ENCODE results near the gene NHS.

The NHS gene

GRCh38 chrX:17595456-17596035 lies 220.5 kb downstream of the NHS start:
- DNase-seq, result no peak

DNA sequence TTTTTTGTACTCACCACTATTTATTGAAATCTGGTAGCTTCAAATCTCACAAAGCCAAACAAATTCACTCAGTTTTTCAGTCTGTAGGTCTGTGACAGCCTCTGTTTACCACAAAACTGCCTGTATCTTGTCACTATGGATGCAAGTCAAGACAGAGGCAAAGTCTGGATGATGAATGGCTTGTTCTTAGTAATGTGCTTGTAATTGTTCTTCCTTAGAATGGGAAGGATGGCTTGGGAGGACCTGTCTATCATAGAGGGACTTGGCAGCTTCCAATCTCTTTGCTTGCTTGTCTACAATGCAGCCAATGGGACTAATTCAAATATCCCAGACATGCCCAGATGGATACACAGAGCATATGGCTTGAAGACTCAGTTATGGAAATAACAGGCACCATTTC lies 221.1 kb downstream of the NHS start:
- DNase-seq, result no peak

- DNase-seq, result no peak
Measured at GRCh38 chrX:17596546-17597205, 221.7 kb downstream of the NHS start.

DNA sequence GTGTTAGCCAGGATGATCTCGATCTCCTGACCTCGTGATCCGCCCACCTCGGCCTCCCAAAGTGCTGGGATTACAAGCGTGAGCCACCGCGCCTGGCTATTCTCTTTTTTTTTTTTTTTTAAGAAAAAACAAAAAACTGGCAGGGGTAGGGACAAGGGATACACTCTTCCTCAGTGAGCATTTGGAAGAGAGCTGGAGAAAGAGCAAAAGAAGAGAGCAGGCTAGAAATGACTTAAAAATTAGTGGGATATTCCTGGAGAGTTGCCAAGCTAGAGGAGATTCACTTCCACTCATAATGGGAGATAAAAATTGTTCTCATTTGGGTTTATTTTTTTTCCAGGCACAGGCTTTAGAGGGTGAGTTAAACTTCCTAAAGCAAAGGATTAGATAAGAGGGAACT lies 222.3 kb downstream of the NHS start:
- DNase-seq, result no peak

DNA sequence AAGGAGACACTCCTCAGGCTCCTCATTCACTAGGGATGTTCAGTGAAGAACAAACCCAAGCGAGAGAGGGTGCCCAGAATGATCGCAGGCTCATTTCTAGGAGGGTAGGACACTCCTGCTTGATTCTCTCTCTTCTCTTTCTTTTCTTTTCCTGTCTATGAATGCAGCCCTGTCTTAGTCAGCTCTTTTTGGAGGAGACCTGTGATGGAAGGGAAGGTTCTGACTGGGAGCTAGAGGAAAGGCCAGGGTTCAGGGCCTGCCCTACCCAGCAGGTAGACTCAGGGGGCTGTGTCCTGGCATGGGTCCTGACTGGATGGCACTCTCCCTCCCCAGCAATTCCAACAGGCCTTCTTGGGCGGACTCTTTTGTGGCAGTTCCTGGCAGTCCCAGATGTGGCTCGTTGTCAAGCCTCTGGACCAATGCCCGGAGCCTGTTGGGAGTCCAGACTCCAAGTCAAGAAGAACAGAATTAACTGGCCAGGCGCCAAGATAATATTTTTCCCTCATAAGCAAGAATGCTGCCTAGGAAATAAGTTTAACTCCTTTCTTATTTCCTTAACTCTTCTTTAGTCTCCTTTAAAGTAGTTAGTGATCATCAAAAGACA lies 222.9 kb downstream of the NHS start:
- DNase-seq, result no peak

DNA sequence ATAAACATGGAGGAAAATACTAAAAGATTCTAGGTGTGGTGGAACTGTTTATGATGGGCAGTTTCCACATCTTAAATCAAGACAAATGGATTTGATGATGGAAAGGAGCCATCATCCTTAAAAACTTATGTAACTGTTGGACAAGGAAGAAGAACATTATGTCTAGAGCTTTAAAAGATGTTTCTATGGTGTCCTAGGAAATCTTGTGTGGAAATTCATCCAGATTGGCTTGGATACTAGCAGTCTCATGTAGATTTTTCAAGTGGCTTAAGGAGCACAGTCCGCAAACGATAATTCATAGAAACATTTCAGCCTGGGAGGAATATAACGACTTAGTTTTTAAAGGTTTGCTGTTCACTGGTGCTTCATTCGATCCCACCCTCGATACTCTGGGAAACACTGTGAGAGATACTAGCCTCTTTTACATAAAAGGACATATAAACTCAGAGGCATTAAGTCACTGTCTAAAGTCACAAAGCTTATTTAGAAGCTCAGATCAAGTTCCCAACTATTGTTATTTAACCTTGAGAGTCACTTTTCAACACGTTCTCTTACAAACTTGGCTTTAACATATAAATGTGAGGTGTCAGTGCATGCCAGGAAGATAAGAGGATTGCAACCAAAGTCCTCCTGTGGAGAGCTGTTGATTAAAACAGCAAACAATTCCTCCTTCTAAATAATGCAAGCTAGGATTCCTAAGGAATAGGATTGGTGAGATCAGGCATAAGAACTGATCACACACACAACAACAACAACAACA lies 226.6 kb downstream of the NHS start:
- DNase-seq, result no peak

- DNase-seq, result no peak
Measured at GRCh38 chrX:17602245-17602644, 227.2 kb downstream of the NHS start.

DNA sequence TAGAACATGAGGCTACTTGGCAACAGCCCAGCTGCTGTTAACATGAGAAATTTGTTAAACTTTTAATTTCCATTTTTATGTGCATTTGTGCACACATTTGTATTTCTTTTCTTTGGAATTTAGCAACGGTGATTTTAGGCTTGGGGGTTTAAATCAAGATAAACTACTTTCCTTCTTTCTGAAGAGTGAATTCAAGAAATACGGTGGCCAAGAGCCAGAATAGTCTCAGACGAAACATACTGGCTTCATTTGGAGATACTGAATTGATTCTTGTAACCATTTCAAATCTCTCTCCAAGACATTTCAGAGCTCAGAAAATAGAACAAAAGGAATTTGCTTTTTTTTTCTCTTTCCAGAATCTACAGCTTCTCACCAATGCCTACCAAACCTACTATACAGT lies 228.2 kb downstream of the NHS start:
- DNase-seq, result no peak

DNA sequence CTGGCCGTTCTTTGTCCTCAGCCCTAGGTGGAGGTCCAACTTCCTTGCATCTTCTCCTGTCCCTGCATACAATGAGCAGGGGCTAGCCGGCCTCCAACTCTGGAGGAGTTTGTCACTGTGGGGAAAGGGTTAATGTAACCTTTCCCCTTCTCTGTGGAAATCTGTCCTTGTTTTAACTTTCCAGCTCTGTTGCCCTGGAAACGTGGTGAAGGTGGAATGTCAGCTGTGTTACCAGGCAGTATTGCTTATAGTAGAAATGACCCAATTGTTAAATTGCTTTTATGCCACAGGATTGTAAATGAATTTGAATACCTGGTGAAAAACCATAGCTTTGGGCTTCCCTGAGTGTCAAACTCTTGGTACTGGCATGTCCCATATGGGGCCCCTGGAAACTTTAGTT lies 230.7 kb downstream of the NHS start:
- no peak for DNase-seq

DNA sequence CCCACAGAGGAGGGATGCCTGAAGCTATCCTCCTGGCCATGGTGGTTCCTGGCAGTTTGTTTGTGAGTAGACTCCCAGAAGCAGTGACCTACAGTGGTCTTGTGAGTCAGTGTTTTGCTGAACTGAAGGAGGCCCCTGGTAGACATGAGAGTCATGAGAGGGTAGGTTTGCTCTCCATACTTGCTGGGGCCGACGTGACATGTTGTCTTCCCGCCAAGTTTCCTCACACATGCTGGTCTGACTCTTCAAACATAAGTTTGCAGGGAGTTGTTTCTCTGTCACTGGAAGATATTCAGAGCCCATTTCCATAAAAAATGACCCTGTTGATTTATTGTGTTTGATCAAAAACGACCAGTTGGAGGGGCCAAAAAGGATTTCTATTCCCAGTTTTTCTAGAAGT lies 231.2 kb downstream of the NHS start:
- no peak for DNase-seq

DNA sequence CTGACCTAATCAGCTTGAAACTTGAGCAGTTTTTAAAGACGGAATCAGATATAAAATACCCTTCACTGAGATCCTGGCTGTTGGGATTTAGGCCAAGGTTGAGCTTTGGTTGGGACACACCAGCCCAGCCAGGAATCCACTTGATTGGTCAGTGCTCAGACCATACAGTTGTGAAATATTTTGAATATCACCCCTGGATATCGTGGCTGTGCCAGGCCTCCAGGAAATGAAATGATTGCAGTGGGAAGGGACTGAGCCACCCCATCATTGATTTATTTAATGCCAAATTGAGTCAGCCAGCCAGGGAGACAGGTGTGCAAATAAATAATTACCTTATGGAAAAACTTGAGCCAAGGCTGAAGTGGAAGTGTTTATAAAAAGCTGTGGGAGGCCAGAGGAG lies 233.9 kb downstream of the NHS start:
- no peak for DNase-seq

- DNase-seq, result no peak
Measured at GRCh38 chrX:17610788-17611187, 235.8 kb downstream of the NHS start.

DNA sequence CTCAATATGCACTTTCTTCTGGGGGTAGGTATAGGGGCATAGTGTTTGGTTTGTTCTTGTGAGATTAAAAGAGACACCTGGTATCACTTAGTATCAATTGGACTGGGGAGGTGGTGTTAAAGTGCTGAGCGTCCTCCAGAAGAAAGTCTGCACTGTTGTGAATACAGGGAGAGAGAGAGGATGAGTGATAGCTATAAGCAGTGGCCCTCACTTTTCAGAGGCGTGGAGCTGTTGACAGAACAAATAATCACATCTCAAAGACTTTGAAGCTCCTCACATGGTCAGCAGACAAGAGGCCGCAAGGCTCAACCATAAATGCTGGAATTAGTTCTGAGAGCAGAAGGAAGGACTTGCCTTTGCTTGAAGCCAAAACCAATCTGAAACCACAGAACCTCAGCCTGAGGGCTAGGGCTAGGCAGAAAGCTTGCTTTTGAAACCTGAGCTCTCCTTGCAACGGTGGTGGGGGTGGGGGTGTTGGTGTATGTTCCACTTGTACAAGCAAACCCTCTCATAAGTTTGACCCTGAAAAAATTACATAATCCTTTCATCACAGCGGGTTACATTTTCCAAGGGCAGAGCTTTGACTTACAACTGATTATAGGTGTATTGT lies 239.1 kb downstream of the NHS start:
- DNase-seq, result no peak

DNA sequence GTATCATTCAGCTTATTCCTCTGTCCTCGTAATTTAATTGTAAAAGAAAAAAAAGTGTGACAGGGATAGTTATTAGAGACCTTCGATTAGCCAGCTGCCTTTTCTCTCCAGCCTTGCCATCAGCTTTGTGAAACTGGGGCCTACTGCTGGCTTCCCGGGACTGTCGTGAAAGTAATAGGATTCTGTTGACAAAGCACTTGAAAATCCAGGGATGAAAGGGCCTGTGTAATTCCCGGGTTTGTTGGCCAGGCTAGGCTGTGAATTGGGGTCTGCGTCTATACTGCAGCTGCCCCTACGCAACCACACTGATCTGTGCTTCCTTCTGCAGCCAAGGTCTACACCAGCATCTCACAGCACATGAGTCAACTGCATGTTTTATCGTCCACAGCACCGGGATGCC lies 241.9 kb downstream of the NHS start:
- DNase-seq, result no peak

DNA sequence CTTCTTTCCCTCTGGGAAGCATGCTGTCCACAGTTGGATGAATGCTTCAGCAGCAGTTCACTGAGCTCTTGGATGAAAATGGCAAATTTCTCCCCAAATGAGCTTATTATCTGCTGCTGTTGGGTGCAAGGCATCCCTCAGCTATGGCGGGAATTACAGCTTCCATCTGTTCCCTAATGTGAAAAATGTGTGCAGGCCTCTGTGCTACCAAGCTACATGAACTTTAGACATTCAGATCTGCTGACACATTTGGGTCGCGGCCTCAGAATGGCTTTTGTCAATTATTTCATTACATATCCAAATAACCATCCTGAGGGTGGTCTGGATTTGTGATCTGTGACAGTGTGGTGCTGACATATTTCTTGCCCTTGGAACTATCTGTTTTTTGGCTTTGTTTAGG lies 242.8 kb downstream of the NHS start:
- DNase-seq, result no peak

- no peak for DNase-seq
Measured at GRCh38 chrX:17621566-17622270, 246.7 kb downstream of the NHS start.

DNA sequence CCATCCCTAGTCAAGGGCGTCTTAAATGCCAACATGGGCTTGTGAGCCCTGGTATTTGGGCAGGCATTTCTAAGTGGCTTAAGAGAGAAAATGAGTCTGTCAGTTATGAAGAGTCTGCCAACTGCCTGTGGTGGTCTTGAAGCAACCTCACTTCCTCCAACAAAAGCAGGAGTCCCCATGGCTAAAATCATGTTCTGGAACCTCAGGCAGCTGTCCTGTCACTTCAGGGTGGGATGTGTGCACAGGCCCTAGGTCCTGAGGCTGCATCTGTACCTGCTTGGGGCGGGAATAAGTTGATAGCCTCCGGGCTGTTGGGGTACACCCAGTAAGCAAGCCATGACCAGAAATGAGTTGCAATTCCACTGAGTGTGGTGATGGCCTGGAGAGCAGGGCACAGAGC lies 247.3 kb downstream of the NHS start:
- DNase-seq, result no peak

DNA sequence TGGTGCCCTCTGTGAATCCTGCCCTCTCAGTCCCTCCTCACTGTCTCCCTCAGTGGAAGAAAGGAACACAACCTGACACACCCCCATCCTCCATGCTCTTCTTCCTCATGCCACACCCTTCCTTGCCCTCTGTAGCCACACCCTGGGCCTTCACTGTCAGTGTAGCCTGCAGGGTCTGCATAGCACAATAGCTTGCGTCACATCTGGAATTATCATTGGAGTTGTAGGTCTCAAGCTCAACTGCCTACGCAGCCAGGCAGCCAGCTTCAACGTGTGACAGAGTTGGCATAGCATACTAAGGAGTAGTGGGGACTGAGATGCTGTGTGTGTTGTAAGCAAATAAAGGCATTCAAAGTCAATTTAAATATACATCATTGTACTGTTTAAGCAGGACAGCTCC lies 248.8 kb downstream of the NHS start:
- no peak for DNase-seq

DNA sequence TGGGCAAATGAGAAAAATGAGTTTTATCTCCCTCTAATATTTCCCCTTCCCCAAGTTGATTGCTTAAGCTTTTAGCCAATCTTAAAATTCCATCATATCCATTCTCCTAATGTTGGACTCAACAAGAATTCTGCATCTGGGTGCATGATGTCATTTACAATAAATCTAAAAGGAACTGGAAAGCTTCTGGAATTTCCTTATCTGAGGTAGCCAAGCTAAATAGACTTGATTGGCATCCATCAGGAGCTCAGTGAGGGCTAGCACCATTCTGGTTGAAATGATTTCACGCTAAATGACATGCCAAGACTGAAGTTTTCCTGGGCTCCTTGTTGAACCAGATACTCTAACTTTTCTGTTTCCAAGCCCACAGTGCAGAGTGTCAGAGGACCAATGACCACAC lies 252.0 kb downstream of the NHS start:
- DNase-seq, result no peak

DNA sequence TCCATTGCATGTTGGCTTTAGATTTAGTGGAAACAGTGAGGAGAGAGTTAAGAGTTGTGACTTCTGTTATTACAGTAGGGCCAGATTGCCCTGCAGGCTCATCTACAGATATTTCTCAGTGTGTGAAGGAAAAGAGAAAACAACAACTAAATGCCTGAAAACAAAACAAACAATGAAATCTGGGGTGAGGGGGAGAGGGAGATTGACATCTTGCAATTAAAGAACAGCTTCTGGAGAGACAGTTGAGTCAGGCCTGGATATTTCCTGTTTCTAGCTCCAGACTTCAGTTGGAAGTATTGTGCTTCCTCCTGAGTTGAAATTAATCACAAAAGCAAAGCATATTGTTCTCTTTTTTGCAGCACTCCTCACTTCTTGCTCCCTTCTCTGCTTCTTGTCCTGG lies 254.0 kb downstream of the NHS start:
- DNase-seq, result no peak

DNA sequence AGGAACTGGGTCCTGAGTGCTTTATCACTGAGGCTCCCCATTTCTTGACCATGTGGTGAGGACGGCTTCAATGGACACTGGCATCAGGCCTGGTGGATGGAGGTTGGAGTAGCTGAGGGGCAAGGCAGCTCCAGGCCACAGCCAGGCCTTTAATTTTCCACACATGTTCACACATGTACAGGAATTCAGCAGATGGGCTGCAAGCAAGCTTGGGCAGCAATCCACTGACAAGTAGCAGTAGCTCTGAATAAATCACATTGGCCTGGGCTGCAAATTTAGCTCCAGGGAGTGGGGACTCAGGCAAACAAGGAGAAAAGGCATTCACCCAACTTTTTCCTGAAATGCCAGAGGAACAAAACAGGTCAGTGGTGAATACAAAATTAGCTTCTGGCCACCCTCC lies 254.5 kb downstream of the NHS start:
- no peak for DNase-seq

DNA sequence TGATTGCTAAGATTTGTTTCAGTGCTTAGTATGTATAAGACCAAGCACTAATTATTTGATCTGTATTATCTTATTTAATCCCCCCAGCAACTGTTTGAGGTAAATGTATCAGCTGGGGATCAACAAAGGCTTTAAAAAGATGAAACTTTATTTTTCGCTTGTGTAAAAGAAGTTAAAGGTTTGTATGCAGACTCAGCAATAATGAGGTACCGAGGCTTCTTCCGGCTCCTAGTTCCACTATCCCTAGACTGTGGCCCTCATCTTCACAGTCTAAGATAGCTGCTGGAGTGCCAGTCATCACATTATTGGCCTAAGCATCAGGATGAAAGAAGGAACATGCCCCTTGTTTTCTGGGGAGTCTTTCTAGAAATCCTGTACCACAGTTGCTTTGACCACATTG lies 256.6 kb downstream of the NHS start:
- no peak for DNase-seq

GRCh38 chrX:17632942-17633341 lies 257.9 kb downstream of the NHS start:
- no peak for DNase-seq
